Prostate gland (tissue), 2 donors: ENCODE measurements around the gene GPAT2.
"Not testable (repeated sequence)": the region's sequence is repeated elsewhere in the genome, so short reads cannot be mapped to it uniquely, and the experiment has no call there.

Experiments used
- POLR2AphosphoS5 ChIP-seq: sonication (generic); formaldehyde crosslinking; IDR thresholded peaks from one replicate; pipeline ENCODE4 v1.6.1; 2017; ENCODE audit warnings: antibody characterized with exemption
- TF ChIP-seq, protein P1 (sequence below), 4 experiments: fragments of 200-600 bp in 2 of 4; fragments of 450-650 bp in 2 of 4; sonication (generic) in 2 of 4; IDR thresholded peaks; 1 replicate in 3 of 4; 2 replicates in 1 of 4; pipeline ENCODE4 v1.5.1; 2016 to 2019; ENCODE audit warnings: antibody characterized with exemption in 4 of 4, mild to moderate bottlenecking in 2 of 4, moderate library complexity in 2 of 4

DNA sequence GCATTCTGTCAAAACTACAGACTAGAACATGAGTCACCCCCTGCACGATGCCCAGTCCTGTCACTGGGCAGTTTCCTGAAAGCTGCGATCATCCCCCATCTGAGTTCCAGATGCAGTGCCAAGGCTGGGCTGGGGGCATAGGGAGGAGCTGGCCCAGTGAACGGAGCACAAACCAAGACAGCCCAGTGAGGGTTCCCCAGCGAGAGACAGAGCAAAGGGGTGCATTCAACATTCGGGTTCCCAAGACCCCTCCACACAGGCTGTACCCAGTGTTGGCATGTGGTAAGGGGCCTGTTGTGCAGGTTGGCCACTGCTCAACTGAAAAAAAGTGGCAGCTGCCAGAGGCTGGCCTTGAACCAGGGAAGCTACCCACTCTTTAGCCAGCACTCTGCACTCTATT lies 35.6 kb upstream of the GPAT2 start:
- TF ChIP-seq, protein P1, sequence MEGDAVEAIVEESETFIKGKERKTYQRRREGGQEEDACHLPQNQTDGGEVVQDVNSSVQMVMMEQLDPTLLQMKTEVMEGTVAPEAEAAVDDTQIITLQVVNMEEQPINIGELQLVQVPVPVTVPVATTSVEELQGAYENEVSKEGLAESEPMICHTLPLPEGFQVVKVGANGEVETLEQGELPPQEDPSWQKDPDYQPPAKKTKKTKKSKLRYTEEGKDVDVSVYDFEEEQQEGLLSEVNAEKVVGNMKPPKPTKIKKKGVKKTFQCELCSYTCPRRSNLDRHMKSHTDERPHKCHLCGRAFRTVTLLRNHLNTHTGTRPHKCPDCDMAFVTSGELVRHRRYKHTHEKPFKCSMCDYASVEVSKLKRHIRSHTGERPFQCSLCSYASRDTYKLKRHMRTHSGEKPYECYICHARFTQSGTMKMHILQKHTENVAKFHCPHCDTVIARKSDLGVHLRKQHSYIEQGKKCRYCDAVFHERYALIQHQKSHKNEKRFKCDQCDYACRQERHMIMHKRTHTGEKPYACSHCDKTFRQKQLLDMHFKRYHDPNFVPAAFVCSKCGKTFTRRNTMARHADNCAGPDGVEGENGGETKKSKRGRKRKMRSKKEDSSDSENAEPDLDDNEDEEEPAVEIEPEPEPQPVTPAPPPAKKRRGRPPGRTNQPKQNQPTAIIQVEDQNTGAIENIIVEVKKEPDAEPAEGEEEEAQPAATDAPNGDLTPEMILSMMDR (IDR thresholded peaks at IDR 0.05) = not testable (repeated sequence)
- not testable (repeated sequence) for TF ChIP-seq POLR2AphosphoS5
